Measurements from ENCODE around the gene SLC6A5.
A peak's percentile ranks its signal among the peaks of the same experiment; 100 is the strongest.

Gene SLC6A5

GRCh38 chr11:20627026-20627425 lies 27.6 kb downstream of the SLC6A5 start:
- no peak for DNase-seq

GRCh38 chr11:20627701-20628100 lies 28.3 kb downstream of the SLC6A5 start:
- DNase-seq = no peak

- DNase-seq = no peak
These were observed 32.2 kb downstream of the SLC6A5 start for GRCh38 chr11:20631519-20632168.

- DNase-seq = no peak
These were observed 32.7 kb downstream of the SLC6A5 start for GRCh38 chr11:20632169-20632532.

- no peak for DNase-seq
These were observed 34.6 kb downstream of the SLC6A5 start for GRCh38 chr11:20634044-20634443.

- no peak for DNase-seq
These were observed 35.4 kb downstream of the SLC6A5 start for GRCh38 chr11:20634781-20635180.

- DNase-seq = no peak
These were observed 38.7 kb downstream of the SLC6A5 start for GRCh38 chr11:20638074-20638473.

- no peak for DNase-seq
These were observed 40.3 kb downstream of the SLC6A5 start for GRCh38 chr11:20639688-20640087.

- DNase-seq = no peak
These were observed 41.0 kb downstream of the SLC6A5 start for GRCh38 chr11:20640401-20640800.

GRCh38 chr11:20644360-20644759 lies 45.0 kb downstream of the SLC6A5 start:
- DNase-seq = no peak

GRCh38 chr11:20647976-20648565 lies 48.7 kb downstream of the SLC6A5 start:
- peak; percentile 46 for DNase-seq

GRCh38 chr11:20652150-20652806 lies 52.9 kb downstream of the SLC6A5 start:
- no peak for DNase-seq

GRCh38 chr11:20654038-20654437 lies 54.6 kb downstream of the SLC6A5 start:
- no peak for DNase-seq

- no peak for DNase-seq
These were observed 57.5 kb downstream of the SLC6A5 start for GRCh38 chr11:20656901-20657300.

GRCh38 chr11:20658135-20658534 lies 58.7 kb downstream of the SLC6A5 start:
- no peak for DNase-seq

GRCh38 chr11:20661445-20661844 lies 62.0 kb downstream of the SLC6A5 start:
- DNase-seq = no peak

- DNase-seq = no peak
These were observed 62.4 kb downstream of the SLC6A5 start for GRCh38 chr11:20661850-20662249.

GRCh38 chr11:20668131-20668809 lies 68.9 kb downstream of the SLC6A5 start:
- no peak for DNase-seq

- no peak for DNase-seq
These were observed 69.7 kb downstream of the SLC6A5 start, which contains the start of gene NELL1 for GRCh38 chr11:20668844-20669819. Gene NELL1 (plus strand): TSS chr11:20669586.

- no peak for DNase-seq
These were observed 70.6 kb downstream of the SLC6A5 start for GRCh38 chr11:20669820-20670684.

- no peak for DNase-seq
These were observed 71.6 kb downstream of the SLC6A5 start for GRCh38 chr11:20670932-20671403.

Data from EL (cell line).